Measurements from ENCODE around the gene EMC6. TPM values are rescaled to one million over a fixed set of nuclear protein-coding genes. Genes with fewer than 3 reads are reported as not detected.

Gene EMC6
- total RNA-seq, 1 donor from 2014 or later, result 33.8 TPM

DNA sequence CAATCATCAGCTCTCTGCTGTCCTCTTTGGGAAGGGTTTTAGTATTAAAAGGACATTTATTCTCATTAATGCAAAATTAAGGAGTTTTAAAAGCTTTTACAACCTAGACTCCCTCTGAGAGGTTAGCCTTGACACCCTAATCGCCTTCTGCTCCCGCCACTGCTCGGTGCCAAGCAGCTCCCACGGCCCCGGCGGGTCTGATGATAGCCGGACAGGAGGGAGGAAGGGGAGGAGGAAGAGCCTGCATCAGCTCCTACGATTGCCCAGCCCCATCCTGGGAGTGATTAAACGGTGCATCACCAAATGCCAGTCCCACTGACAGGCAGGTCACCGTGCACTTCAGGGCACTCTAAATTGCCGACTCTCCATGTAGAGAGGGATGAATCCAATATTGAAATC is 40.8 kb upstream of the EMC6 start:
- ATAC-seq (ENCODE audit: low read depth) (no peak), DNase-seq (no peak)
- no peak overlapping the region for H3K4me3 Mint-ChIP-seq
- peaks cover 65% of the 10 kb centered on the region for H3K36me3 Mint-ChIP-seq (ENCODE audit: low read depth)
- ChIA-PET POLR2A (interaction anchor here (1.2 kb wide), 1 partner anchor 9 kb away, joined by 4 read pairs; the partner anchor contains the start of genes CTNS and SHPK), CTCF (no interaction called here)
- H3K9me3 Mint-ChIP-seq, result no peaks in the 10 kb centered on the region
- no peaks in the 10 kb centered on the region for H3K27me3 Mint-ChIP-seq
- intact Hi-C loops (cut with micrococcal nuclease), result no loop called here
- TF ChIP-seq, protein P1, sequence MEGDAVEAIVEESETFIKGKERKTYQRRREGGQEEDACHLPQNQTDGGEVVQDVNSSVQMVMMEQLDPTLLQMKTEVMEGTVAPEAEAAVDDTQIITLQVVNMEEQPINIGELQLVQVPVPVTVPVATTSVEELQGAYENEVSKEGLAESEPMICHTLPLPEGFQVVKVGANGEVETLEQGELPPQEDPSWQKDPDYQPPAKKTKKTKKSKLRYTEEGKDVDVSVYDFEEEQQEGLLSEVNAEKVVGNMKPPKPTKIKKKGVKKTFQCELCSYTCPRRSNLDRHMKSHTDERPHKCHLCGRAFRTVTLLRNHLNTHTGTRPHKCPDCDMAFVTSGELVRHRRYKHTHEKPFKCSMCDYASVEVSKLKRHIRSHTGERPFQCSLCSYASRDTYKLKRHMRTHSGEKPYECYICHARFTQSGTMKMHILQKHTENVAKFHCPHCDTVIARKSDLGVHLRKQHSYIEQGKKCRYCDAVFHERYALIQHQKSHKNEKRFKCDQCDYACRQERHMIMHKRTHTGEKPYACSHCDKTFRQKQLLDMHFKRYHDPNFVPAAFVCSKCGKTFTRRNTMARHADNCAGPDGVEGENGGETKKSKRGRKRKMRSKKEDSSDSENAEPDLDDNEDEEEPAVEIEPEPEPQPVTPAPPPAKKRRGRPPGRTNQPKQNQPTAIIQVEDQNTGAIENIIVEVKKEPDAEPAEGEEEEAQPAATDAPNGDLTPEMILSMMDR (IDR thresholded peaks at IDR 0.05), result no peak
- H3K4me1 Mint-ChIP-seq, result no peaks in the 10 kb centered on the region
- H3K27ac Mint-ChIP-seq, result no peak overlapping the region

DNA sequence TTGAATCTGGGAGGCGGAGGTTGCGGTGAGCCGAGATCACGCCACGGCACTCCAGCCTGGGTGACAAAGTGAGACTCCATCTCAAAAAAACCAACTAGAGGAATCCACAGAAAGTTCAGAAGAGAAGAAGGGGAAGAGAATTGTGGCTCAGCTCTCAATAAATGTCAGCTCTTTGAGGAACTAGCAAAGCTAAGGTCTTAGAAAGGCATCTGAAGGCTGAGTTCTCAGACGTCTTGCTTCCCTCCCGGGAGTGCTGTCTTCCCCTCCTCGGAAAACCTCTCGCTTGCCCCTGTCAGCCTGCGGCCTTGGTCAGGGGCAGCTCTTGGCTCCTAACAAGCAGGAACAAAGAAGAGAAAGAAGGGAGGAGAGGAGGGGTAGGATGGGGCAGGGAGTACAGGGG is 37.8 kb upstream of the EMC6 start:
- H3K9me3 Mint-ChIP-seq, result no peaks in the 10 kb centered on the region
- DNase-seq, result no peak
- ChIA-PET CTCF (no interaction called here), POLR2A (interaction anchor here (0.6 to 0.8 kb wide), 3 partner anchors 215 to 1579 kb away, joined by 3 to 15 read pairs (median 10); partner anchors contain the start of gene NCBP3)
- peaks cover 38% of the 10 kb centered on the region for H3K36me3 Mint-ChIP-seq (ENCODE audit: low read depth)
- no peaks in the 10 kb centered on the region for H3K27me3 Mint-ChIP-seq
- peaks cover 10% of the 10 kb centered on the region for H3K4me1 Mint-ChIP-seq
- no peak for ATAC-seq (ENCODE audit: low read depth)
- H3K27ac Mint-ChIP-seq, result no peak overlapping the region
- TF ChIP-seq, protein P1 (IDR thresholded peaks at IDR 0.05), result no peak
- H3K4me3 Mint-ChIP-seq, result no peak overlapping the region
- intact Hi-C loops (cut with micrococcal nuclease), result loop anchor here (10.0 kb wide), 1 partner anchor 466 kb away; no protein-coding TSS in a partner anchor

DNA sequence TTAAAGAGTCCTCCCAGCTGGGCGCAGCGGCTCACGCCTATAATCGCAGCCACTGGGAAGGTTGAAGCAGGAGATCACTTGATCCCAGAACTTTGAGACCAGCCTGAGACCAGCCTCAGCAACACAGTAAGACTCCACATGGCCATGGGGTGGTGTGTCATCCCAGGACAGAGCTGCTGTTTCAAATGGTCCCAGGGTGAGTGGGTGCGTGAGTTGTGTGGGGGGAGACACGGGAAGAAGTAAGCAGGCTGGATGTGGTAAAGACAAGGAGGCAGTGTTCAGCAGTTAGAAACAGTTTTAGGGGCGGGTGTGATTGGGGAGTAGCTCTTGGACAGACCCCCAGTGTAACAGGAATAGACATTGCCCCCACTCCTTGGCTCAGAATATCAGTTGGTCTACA is 36.3 kb upstream of the EMC6 start:
- DNase-seq, result no peak
- Mint-ChIP-seq H3K4me1 (peaks cover 14% of the 10 kb centered on the region), H3K27ac (no peak overlapping the region), H3K4me3 (no peak overlapping the region), H3K36me3 (ENCODE audit: low read depth) (peaks cover 30% of the 10 kb centered on the region), H3K9me3 (no peaks in the 10 kb centered on the region), H3K27me3 (no peaks in the 10 kb centered on the region)
- intact Hi-C loops (cut with micrococcal nuclease), result loop anchor here (10.0 kb wide), 1 partner anchor 467 kb away; no protein-coding TSS in a partner anchor
- ChIA-PET POLR2A (no interaction called here), CTCF (no interaction called here)
- TF ChIP-seq, protein P1 (IDR thresholded peaks at IDR 0.05), result no peak
- no peak for ATAC-seq (ENCODE audit: low read depth)

DNA sequence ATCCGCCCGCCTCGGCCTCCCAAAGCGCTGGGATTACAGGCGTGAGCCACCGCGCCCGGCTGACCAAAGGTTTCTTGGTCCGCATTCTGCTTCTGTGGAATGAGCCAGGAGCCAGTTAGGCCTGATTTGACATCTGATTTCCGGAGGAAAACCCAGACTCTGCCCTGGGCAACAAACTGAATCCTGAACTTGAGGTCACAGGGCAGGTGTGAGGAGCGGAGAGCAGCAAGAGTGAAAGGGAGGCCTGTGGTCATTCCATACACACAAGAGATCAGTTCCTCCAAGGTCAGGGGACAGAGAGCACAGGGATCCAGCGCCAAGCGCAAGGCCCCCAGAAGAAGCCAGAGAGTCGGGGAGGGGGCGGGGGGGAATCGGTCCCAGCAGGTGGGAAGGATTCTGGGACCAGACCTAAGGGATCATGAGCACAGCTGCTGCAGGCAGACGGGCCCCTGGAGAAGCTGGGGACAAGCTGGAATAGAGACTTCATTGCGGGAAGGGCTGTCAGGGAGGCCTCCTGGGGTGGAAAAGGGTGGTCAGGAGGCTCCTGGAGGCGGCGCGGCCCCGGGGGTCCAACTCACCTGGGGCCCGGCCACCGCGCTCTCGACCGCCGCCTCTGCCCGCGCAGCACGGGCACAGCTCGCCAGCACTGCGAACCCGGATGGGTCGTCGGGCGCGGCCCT is 33.0 kb upstream of the EMC6 start:
- intact Hi-C loops (cut with micrococcal nuclease), result loop anchor here (1.0 to 10.0 kb wide), 10 partner anchors 11 to 1852 kb away; partner anchors contain the start of genes CYB5D2, DERL2, EMC6 and METTL16
- CTCF ChIA-PET, result interaction anchor here (0.7 to 2.2 kb wide), 5 partner anchors 11 to 77 kb away, joined by 3 to 9 read pairs (median 3); no protein-coding TSS in a partner anchor
- Mint-ChIP-seq H3K9me3 (no peaks in the 10 kb centered on the region), H3K36me3 (ENCODE audit: low read depth) (peaks cover 16% of the 10 kb centered on the region), H3K4me3 (peak overlapping the region; percentile 98), H3K27me3 (no peaks in the 10 kb centered on the region), H3K27ac (peak overlapping the region; percentile 73), H3K4me1 (peaks cover 26% of the 10 kb centered on the region)
- TF ChIP-seq, protein P1 (IDR thresholded peaks at IDR 0.05), result no peak
- no peak for ATAC-seq (ENCODE audit: low read depth)
- POLR2A ChIA-PET, result interaction anchor here (0.5 to 2.9 kb wide), 18 partner anchors 11 to 1475 kb away, joined by 3 to 22 read pairs (median 4); partner anchors contain the start of genes CYB5D2, EMC6, NCBP3 and P2RX5
- no peak for DNase-seq

Measured in activated B cell treated with CpG ODN at 0.5 μM for 24 hours (primary cell).